NT2/D1 (cell line): ENCODE results near the gene KLF6.

Source experiments
- SUZ12 ChIP-seq: IDR thresholded peaks from 2 replicates; pipeline ENCODE4 v1.6.1; 2011; ENCODE audit not compliant: insufficient read length, insufficient read depth; ENCODE audit errors: extremely low read depth
- YY1 ChIP-seq: IDR thresholded peaks from 2 replicates; pipeline ENCODE4 v1.6.1; 2011; ENCODE audit not compliant: insufficient read length, insufficient read depth
- ZNF274 ChIP-seq: IDR thresholded peaks from 2 replicates; pipeline ENCODE4 v1.6.1; 2011; ENCODE audit warnings: mild to moderate bottlenecking, low read depth, low read length

GRCh38 chr10:3801558-3802192 lies 16.7 kb upstream of the KLF6 start:
- no peak for TF ChIP-seq SUZ12
- TF ChIP-seq ZNF274, result no peak
- no peak for TF ChIP-seq YY1
